Thyroid gland (tissue), 4 donors: ENCODE measurements around the gene ABHD14A. TPM values are rescaled to one million over a fixed set of nuclear protein-coding genes. Genes with fewer than 3 reads are reported as not detected.
A peak's percentile ranks its signal among the peaks of the same experiment; 100 is the strongest.

Experiments used
- DNase-seq, 2 donors: peaks; one replicate each; pipeline ENCODE4 v3.0.0-alpha.2; 2019
- H3K27ac ChIP-seq, 3 donors: fragments of 200-600 bp; sonication (generic); 1 replicate in 2 of 3; 2 replicates in 1 of 3; pipeline ENCODE4 v1.5.1; 2016 to 2019; ENCODE audit warnings: mild to moderate bottlenecking in 1 of 3, moderate library complexity in 1 of 3
- H3K27me3 ChIP-seq: fragments of 200-600 bp; sonication (generic); one replicate; pipeline ENCODE4 v1.5.1; 2019
- H3K36me3 ChIP-seq, 2 donors: fragments of 200-600 bp; sonication (generic); one replicate each; pipeline ENCODE4 v1.5.1; 2016 to 2019
- H3K4me1 ChIP-seq, 2 donors: fragments of 200-600 bp; sonication (generic); one replicate each; pipeline ENCODE4 v1.5.1; 2017 to 2019
- H3K4me3 ChIP-seq, 3 donors: fragments of 200-600 bp; sonication (generic); replicated peaks in 1 of 3; 1 replicate in 2 of 3; 2 replicates in 1 of 3; pipeline ENCODE4 v1.5.1; 2016; ENCODE audit warnings: mild to moderate bottlenecking in 1 of 3
- H3K9me3 ChIP-seq: fragments of 200-600 bp; sonication (generic); one replicate; pipeline ENCODE4 v1.5.1; 2017
- POLR2A ChIP-seq, 2 donors: fragments of 450-650 bp; IDR thresholded peaks; one replicate each; pipeline ENCODE4 v1.6.1; 2017; ENCODE audit warnings: antibody characterized with exemption in 2 of 2, mild to moderate bottlenecking in 2 of 2, moderate library complexity in 1 of 2
- WGBS, 2 donors: methylation state at CpG; one replicate each; pipeline ENCODE4 v1.1.5; 2017; 5-methylcytosine and 5-hydroxymethylcytosine counted together
- intact Hi-C: fragments of 100-400 bp; cut with DNase I; formaldehyde crosslinking; loops from one replicate; pipeline ENCODE4 v1.15.1; 2023
- total RNA-seq, 4 donors: library from RNA; depleted of rRNA; stranded (reverse); fragments of >200 nt; gene quantifications; one replicate each; pipeline ENCODE4 v1.2.3, GENCODE V29; 2016
- TF ChIP-seq, protein P1 (sequence below), 6 experiments: fragments of 200-600 bp in 3 of 6; fragments of 450-650 bp in 3 of 6; sonication (generic) in 3 of 6; IDR thresholded peaks; one replicate each; pipeline ENCODE4 v1.5.1; 2016 to 2019; ENCODE audit warnings: antibody characterized with exemption in 6 of 6, mild to moderate bottlenecking in 2 of 6, inconsistent platforms in 1 of 6, moderate library complexity in 1 of 6

The ABHD14A gene
- total RNA-seq, 4 donors from 2014 or later = 20.0 to 91.9 (median 49.3) TPM

DNA sequence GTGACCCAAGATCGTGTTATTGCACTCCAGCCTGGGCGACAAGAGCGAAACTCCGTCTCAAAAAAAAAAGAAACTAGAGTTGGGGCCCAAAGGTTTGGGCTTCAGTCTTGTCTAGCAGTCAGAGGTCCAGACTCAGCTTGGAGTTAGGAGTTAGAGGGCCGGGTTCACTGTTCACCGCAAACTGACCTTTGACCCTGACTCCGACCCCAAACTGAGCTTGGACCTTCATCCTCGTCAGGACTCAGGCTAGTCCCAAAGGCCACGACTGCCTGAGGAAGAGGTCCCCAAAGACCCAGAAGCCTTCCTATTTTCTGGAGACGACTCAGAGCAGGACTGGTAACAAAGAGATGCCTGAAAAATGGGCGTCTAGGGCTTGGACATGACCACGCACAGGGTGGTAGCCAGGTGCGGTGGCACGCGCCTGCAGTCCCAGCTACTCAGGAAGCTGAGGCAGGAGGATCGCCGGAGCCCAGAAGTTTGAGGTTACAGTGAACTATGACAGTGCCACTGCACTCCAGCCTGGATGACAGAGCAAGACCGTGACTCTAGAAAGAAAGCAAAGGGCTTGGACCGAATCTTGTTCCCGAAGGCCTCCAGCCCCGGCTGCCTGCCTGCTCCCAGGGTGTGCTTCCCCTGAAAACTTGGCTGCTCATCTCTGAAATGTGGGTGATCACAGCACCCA, 43.6 kb downstream of the ABHD14A start:
- 87 to 88% methylated on average over 19 to 21 of the region's 21 CpGs for WGBS, 2 donors
- no peak overlapping the region for H3K4me3 ChIP-seq
- H3K9me3 ChIP-seq = no peaks in the 10 kb centered on the region
- peak overlapping the region in 1 of 3 donors; percentile 8 for H3K27ac ChIP-seq
- intact Hi-C loops = no loop called here
- no peaks in the 10 kb centered on the region for H3K27me3 ChIP-seq
- DNase-seq = no peak
- TF ChIP-seq POLR2A (IDR thresholded peaks at IDR 0.05) = no peak
- TF ChIP-seq, protein P1, sequence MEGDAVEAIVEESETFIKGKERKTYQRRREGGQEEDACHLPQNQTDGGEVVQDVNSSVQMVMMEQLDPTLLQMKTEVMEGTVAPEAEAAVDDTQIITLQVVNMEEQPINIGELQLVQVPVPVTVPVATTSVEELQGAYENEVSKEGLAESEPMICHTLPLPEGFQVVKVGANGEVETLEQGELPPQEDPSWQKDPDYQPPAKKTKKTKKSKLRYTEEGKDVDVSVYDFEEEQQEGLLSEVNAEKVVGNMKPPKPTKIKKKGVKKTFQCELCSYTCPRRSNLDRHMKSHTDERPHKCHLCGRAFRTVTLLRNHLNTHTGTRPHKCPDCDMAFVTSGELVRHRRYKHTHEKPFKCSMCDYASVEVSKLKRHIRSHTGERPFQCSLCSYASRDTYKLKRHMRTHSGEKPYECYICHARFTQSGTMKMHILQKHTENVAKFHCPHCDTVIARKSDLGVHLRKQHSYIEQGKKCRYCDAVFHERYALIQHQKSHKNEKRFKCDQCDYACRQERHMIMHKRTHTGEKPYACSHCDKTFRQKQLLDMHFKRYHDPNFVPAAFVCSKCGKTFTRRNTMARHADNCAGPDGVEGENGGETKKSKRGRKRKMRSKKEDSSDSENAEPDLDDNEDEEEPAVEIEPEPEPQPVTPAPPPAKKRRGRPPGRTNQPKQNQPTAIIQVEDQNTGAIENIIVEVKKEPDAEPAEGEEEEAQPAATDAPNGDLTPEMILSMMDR (IDR thresholded peaks at IDR 0.05) = no peak
- peaks cover 0 to 27% of the 10 kb centered on the region in 2 donors for H3K4me1 ChIP-seq
- no peaks in the 10 kb centered on the region for H3K36me3 ChIP-seq

DNA sequence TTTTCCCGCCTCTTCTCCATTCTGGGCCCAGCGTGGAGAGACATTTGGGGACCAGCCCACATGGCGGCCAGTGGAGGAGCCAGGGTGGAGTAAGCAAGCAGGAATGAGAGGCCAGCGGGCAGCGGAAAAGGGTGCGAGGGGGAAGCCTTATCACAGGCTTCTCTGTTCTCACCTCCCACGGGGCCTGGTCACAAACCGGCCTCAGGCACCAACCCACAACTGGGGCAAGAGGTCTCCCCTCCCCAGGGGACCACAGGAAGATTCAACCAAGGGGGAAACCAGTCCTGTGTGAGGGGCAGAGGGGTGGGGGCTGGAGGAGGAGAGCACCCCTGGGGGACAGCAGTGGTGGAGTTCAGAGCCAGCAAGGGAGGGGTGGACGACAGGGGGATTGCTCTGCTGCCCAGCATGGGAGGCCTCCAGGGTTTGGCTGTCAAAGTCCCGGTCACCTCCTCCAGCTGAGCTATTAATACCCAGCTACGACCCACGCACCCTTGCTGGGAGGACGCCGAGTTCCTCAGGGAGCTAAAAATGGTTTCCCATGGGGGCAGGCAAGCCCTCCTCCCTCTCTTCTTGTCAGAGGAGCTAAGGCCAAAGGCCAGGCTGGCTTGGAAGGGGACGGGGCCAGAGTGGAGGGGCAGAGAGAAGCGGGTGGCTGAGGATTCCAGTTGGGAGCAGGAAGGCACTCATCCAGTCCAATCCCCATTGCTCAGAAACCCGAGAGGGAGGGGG, 44.7 kb downstream of the ABHD14A start:
- H3K27me3 ChIP-seq = no peaks in the 10 kb centered on the region
- H3K27ac ChIP-seq = peak overlapping the region in 1 of 3 donors; percentile 17
- no peaks in the 10 kb centered on the region for H3K9me3 ChIP-seq
- no peak overlapping the region for H3K4me3 ChIP-seq
- peaks cover 0 to 37% of the 10 kb centered on the region in 2 donors for H3K4me1 ChIP-seq
- intact Hi-C loops = no loop called here
- 85 to 93% methylated on average over 17 of the region's 17 CpGs for WGBS, 2 donors
- no peaks in the 10 kb centered on the region for H3K36me3 ChIP-seq
- TF ChIP-seq, protein P1 (IDR thresholded peaks at IDR 0.05) = no peak
- no peak for TF ChIP-seq POLR2A (IDR thresholded peaks at IDR 0.05)
- no peak for DNase-seq

DNA sequence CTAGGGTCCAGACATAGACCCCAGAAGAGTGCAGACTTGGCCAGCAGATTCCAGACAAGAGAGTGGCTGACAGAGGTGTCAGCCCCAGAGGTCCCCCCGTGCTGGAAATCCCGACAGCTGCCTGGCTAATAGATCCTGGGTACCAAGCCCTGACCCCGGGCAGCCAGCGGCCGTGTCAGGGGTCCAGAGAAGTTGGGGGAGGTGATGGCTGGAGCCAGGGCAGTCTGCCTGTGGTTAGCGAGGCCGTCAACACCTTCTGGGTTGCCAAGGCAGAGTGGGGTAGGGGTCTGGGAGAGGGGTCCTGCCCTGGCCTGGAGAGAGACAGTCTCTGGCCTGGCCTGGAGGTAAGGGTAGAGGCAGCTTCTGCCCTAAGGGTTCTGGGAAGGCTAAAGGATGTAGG, 45.9 kb downstream of the ABHD14A start:
- intact Hi-C loops = no loop called here
- Histone ChIP-seq H3K36me3 (no peaks in the 10 kb centered on the region), H3K9me3 (no peaks in the 10 kb centered on the region), H3K4me3 (no peak overlapping the region), H3K4me1 (peaks cover 0 to 37% of the 10 kb centered on the region in 2 donors), H3K27ac (peak overlapping the region in 2 of 3 donors; percentile 29 to 69), H3K27me3 (no peaks in the 10 kb centered on the region)
- 95 to 99% methylated on average over 7 of the region's 7 CpGs for WGBS, 2 donors
- no peak for DNase-seq
- TF ChIP-seq, protein P1 (IDR thresholded peaks at IDR 0.05) = no peak
- no peak for TF ChIP-seq POLR2A (IDR thresholded peaks at IDR 0.05)

DNA sequence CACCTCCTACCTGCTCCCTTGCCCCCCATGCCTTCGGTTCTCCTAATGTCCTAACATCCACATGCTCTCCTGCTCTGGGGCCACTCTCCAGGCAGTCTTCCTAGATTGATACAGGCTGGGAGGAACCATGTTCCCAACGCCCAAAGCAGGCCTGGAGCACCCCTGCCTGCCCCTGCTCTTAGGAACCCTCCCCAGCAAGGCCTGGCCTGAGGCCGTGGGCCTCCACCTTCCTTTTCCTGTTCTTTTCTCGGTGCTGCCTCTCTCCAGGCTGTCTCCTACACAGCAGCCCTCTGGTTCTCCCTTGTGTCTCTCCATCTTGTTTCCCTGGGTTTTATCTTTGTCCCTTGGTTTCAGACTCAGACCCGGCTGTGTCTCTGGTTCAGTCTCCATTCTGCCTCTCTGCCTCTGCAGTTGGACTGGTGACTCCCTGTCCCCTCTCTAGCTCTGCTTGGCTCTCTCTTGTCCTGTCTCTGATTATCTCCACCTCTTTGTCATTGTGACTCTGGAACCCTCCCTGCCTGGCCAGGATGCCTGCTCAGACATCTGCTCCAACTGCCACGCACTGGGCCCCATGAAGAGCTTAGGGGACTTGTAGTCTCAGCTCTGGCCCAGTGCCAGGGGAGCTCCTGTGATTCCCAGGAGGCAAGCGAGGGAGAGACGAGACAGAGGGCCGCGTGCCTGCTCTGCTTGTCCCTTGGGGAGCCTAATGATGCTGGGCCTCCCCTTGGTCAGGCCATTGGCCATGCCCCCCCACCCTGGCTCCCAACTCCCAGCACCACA, 46.8 kb downstream of the ABHD14A start:
- peaks cover 0 to 37% of the 10 kb centered on the region in 2 donors for H3K4me1 ChIP-seq
- H3K9me3 ChIP-seq = no peaks in the 10 kb centered on the region
- no peak for TF ChIP-seq POLR2A (IDR thresholded peaks at IDR 0.05)
- TF ChIP-seq, protein P1 (IDR thresholded peaks at IDR 0.05) = no peak
- H3K4me3 ChIP-seq = no peak overlapping the region
- DNase-seq = peak; percentile 32 to 48
- H3K36me3 ChIP-seq = no peaks in the 10 kb centered on the region
- intact Hi-C loops = no loop called here
- no peaks in the 10 kb centered on the region for H3K27me3 ChIP-seq
- 52 to 70% methylated on average over 9 to 10 of the region's 10 CpGs for WGBS, 2 donors
- peak overlapping the region in 2 of 3 donors; percentile 29 to 69 for H3K27ac ChIP-seq
